WTC11 (cell line): ENCODE data around the gene SHC3. TPM values are rescaled to one million over a fixed set of nuclear protein-coding genes. Genes with fewer than 3 reads are reported as not detected.

Source experiments
- ATAC-seq: fragments of 200-7000 bp; cut with Tn5 transposase; 2 replicates; pipeline ENCODE4 v1.10.0; 2021; ENCODE audit warnings: mild to moderate bottlenecking, moderate library complexity
- CTCF ChIA-PET: fragments of 300-600 bp; sonication (Branson Sonifier 250); formaldehyde crosslinking; loops from one replicate; lab custom pipeline; 2021; ENCODE audit warnings: antibody characterized with exemption; lab: Charles Lee
- POLR2A ChIA-PET: fragments of 350-600 bp; sonication (Branson Sonifier 250); formaldehyde crosslinking; loops from one replicate; lab custom pipeline; 2021; ENCODE audit warnings: antibody characterized with exemption; lab: Charles Lee
- DNase-seq: peaks from one replicate; pipeline ENCODE4 v3.0.0; 2021; ENCODE audit warnings: low spot score
- H3K27ac Mint-ChIP-seq: 2 replicates; pipeline ENCODE4 v1.8.0; 2021; ENCODE audit warnings: mixed read lengths
- H3K27me3 Mint-ChIP-seq: 2 replicates; pipeline ENCODE4 v1.8.0; 2021; ENCODE audit warnings: low read depth, mild to moderate bottlenecking, moderate library complexity, mixed read lengths
- H3K36me3 Mint-ChIP-seq: 2 replicates; pipeline ENCODE4 v1.8.0; 2021; ENCODE audit warnings: mixed read lengths
- H3K4me1 Mint-ChIP-seq: 2 replicates; pipeline ENCODE4 v1.8.0; 2022; ENCODE audit warnings: mixed read lengths
- H3K4me3 Mint-ChIP-seq: 2 replicates; pipeline ENCODE4 v1.8.0; 2021; ENCODE audit warnings: mild to moderate bottlenecking, moderate library complexity, mixed read lengths
- H3K9me3 Mint-ChIP-seq: 2 replicates; pipeline ENCODE4 v1.8.0; 2021; ENCODE audit warnings: mixed read lengths
- AFF4 ChIP-seq: sonication (generic); formaldehyde crosslinking; IDR thresholded peaks from 2 replicates; pipeline ENCODE4 v1.8.1; 2023; ENCODE audit warnings: mild to moderate bottlenecking, missing genetic modification reagents, borderline replicate concordance
- ELF4 ChIP-seq: sonication (generic); formaldehyde crosslinking; IDR thresholded peaks from 2 replicates; pipeline ENCODE4 v1.8.1; 2022; ENCODE audit warnings: low read depth, mild to moderate bottlenecking, moderate library complexity, missing genetic modification reagents
- EMX1 ChIP-seq: fragments of 250-450 bp; sonication (Bioruptor Pico); IDR thresholded peaks from 2 replicates; pipeline ENCODE4 v1.8.0; 2021; ENCODE audit warnings: mild to moderate bottlenecking
- ERG ChIP-seq: fragments of 250-450 bp; sonication (Bioruptor Pico); IDR thresholded peaks from 2 replicates; pipeline ENCODE4 v1.8.0; 2021; ENCODE audit warnings: mild to moderate bottlenecking
- GTF2I ChIP-seq: fragments of 250-450 bp; sonication (Bioruptor Pico); conservative IDR thresholded peaks from 2 replicates; pipeline ENCODE4 v1.4.0; 2021; ENCODE audit warnings: mild to moderate bottlenecking
- IRF1 ChIP-seq: sonication (generic); formaldehyde crosslinking; IDR thresholded peaks from 2 replicates; pipeline ENCODE4 v1.8.0; 2023; ENCODE audit warnings: missing genetic modification reagents
- IRF2 ChIP-seq: sonication (generic); formaldehyde crosslinking; IDR thresholded peaks from 2 replicates; pipeline ENCODE4 v1.8.0; 2022; ENCODE audit warnings: low read depth, missing genetic modification reagents, borderline replicate concordance
- MXD4 ChIP-seq: fragments of 250-450 bp; sonication (Bioruptor Pico); IDR thresholded peaks from 2 replicates; pipeline ENCODE4 v1.8.0; 2021; ENCODE audit warnings: mild to moderate bottlenecking, moderate library complexity, borderline replicate concordance
- MYBL2 ChIP-seq: sonication (generic); formaldehyde crosslinking; IDR thresholded peaks from 2 replicates; pipeline ENCODE4 v1.8.1; 2023; ENCODE audit warnings: mild to moderate bottlenecking, moderate library complexity, missing genetic modification reagents
- NFYB ChIP-seq: sonication (generic); formaldehyde crosslinking; conservative IDR thresholded peaks from 2 replicates; pipeline ENCODE4 v1.8.0; 2022; ENCODE audit warnings: low read depth, missing genetic modification reagents
- PRRX2 ChIP-seq: fragments of 250-450 bp; sonication (Bioruptor Pico); IDR thresholded peaks from 2 replicates; pipeline ENCODE4 v1.8.0; 2021; ENCODE audit warnings: mild to moderate bottlenecking
- TCF7 ChIP-seq: sonication (generic); formaldehyde crosslinking; IDR thresholded peaks from 2 replicates; pipeline ENCODE4 v1.8.0; 2022; ENCODE audit warnings: mild to moderate bottlenecking, low read depth, missing genetic modification reagents, moderate library complexity
- TEAD1 ChIP-seq: sonication (generic); formaldehyde crosslinking; IDR thresholded peaks from 2 replicates; pipeline ENCODE4 v1.8.0; 2022; ENCODE audit warnings: mild to moderate bottlenecking, missing genetic modification reagents
- TP53 ChIP-seq: sonication (generic); formaldehyde crosslinking; IDR thresholded peaks from 2 replicates; pipeline ENCODE4 v1.8.1; 2023; ENCODE audit warnings: mild to moderate bottlenecking, missing genetic modification reagents
- USF1 ChIP-seq: sonication (generic); formaldehyde crosslinking; IDR thresholded peaks from 2 replicates; pipeline ENCODE4 v1.8.0; 2022; ENCODE audit warnings: mild to moderate bottlenecking, missing genetic modification reagents
- USF2 ChIP-seq: sonication (generic); formaldehyde crosslinking; IDR thresholded peaks from 2 replicates; pipeline ENCODE4 v1.8.1; 2023; ENCODE audit warnings: mild to moderate bottlenecking, missing genetic modification reagents, moderate library complexity
- ZNF138 ChIP-seq: sonication (generic); formaldehyde crosslinking; conservative IDR thresholded peaks from 2 replicates; pipeline ENCODE4 v1.8.1; 2022; ENCODE audit warnings: mild to moderate bottlenecking, moderate library complexity, missing genetic modification reagents
- ZNF219 ChIP-seq: sonication (generic); formaldehyde crosslinking; IDR thresholded peaks from 2 replicates; pipeline ENCODE4 v1.8.0; 2023; ENCODE audit warnings: missing genetic modification reagents, mild to moderate bottlenecking, borderline replicate concordance
- ZNF263 ChIP-seq: sonication (generic); formaldehyde crosslinking; IDR thresholded peaks from 2 replicates; pipeline ENCODE4 v1.8.1; 2022; ENCODE audit warnings: low read depth, mild to moderate bottlenecking, moderate library complexity, missing genetic modification reagents
- ZNF396 ChIP-seq: fragments of 250-450 bp; sonication (Bioruptor Pico); IDR thresholded peaks from 2 replicates; pipeline ENCODE4 v1.8.0; 2021; ENCODE audit warnings: mild to moderate bottlenecking, moderate library complexity, borderline replicate concordance
- ZNF532 ChIP-seq: fragments of 250-450 bp; sonication (Bioruptor Pico); IDR thresholded peaks from 2 replicates; pipeline ENCODE4 v1.9.0; 2021; ENCODE audit warnings: mild to moderate bottlenecking, borderline replicate concordance
- total RNA-seq: library from RNA; stranded (reverse); gene quantifications from 3 replicates; pipeline ENCODE4 v1.2.3, GENCODE V29; 2021

Gene SHC3
- total RNA-seq, 1 experiment from 2014 or later = 4.9 TPM

- Mint-ChIP-seq H3K9me3 (peaks cover 26% of the 10 kb centered on the region), H3K36me3 (peaks cover 13% of the 10 kb centered on the region), H3K27me3 (no peaks in the 10 kb centered on the region), H3K4me1 (peaks cover 23% of the 10 kb centered on the region), H3K27ac (no peak overlapping the region), H3K4me3 (no peak overlapping the region)
- ATAC-seq (no peak), DNase-seq (no peak)
- TF ChIP-seq TCF7 (no peak), TP53 (CRISPR knock-in tag) (no peak), USF2 (CRISPR knock-in tag) (no peak), MYBL2 (no peak), ZNF138 (CRISPR knock-in tag) (no peak)
- ChIA-PET POLR2A (no interaction called here), CTCF (no interaction called here)
These were observed 194.6 kb downstream of the SHC3 start for GRCh38 chr9:88983865-88984542.

GRCh38 chr9:88980740-88981203 is 197.8 kb downstream of the SHC3 start:
- POLR2A ChIA-PET = no interaction called here
- ATAC-seq (no peak), DNase-seq (no peak)
- Mint-ChIP-seq H3K36me3 (peaks cover 11% of the 10 kb centered on the region), H3K9me3 (peaks cover 31% of the 10 kb centered on the region), H3K27me3 (no peaks in the 10 kb centered on the region), H3K4me1 (peaks cover 15% of the 10 kb centered on the region), H3K27ac (no peak overlapping the region)
- CTCF ChIA-PET = no interaction called here
- TF ChIP-seq ZNF532 (no peak), ELF4 (no peak), ZNF263 (CRISPR knock-in tag) (no peak), ERG (no peak), ZNF138 (CRISPR knock-in tag) (no peak), NFYB (CRISPR knock-in tag) (no peak), AFF4 (no peak), EMX1 (no peak), TEAD1 (no peak), IRF1 (CRISPR knock-in tag) (no peak), GTF2I (no peak), MYBL2 (no peak), PRRX2 (CRISPR knock-in tag) (no peak), USF1 (CRISPR knock-in tag) (no peak), IRF2 (CRISPR knock-in tag) (no peak), MXD4 (CRISPR knock-in tag) (no peak), ZNF219 (no peak), ZNF396 (CRISPR knock-in tag) (no peak)
- TF ChIP-seq, all 79 proteins: peak for 0
- no peak overlapping the region for H3K4me3 Mint-ChIP-seq
